Left ventricle myocardium inferior (tissue), 1 donor: ENCODE results near the gene FOXJ3. TPM values are rescaled to one million over a fixed set of nuclear protein-coding genes. Genes with fewer than 3 reads are reported as not detected.

Experiments
- DNase-seq: peaks from one replicate; pipeline ENCODE4 v3.0.0-alpha.2; 2020
- H3K27ac ChIP-seq: fragments of 200-600 bp; replicated peaks from 2 replicates; pipeline ENCODE4 v1.8.0; 2021
- H3K27me3 ChIP-seq: fragments of 200-600 bp; 2 replicates; pipeline ENCODE4 v1.8.0; 2021; ENCODE audit warnings: low read depth
- H3K36me3 ChIP-seq: fragments of 200-600 bp; 2 replicates; pipeline ENCODE4 v1.8.0; 2021
- H3K4me1 ChIP-seq: fragments of 200-600 bp; 2 replicates; pipeline ENCODE4 v1.8.0; 2021
- H3K4me3 ChIP-seq: fragments of 200-600 bp; 2 replicates; pipeline ENCODE4 v1.8.0; 2021; ENCODE audit warnings: mild to moderate bottlenecking, moderate library complexity
- H3K9me3 ChIP-seq: fragments of 200-600 bp; replicated peaks from 2 replicates; pipeline ENCODE4 v1.8.0; 2021
- intact Hi-C: fragments of 100-400 bp; cut with micrococcal nuclease; formaldehyde crosslinking; loops from one replicate; pipeline ENCODE4 v1.11.0; 2022
- total RNA-seq: library from RNA; stranded (reverse); fragmentation: NEBNext Ultra II Directional; extraction: Animal tissue kit (Norgen Biotek cat#: 25700); gene quantifications from one replicate; pipeline ENCODE4 v1.2.1, GENCODE V29; 2021
- TF ChIP-seq, protein P1 (sequence below): fragments of 200-600 bp; IDR thresholded peaks from 2 replicates; pipeline ENCODE4 v1.8.0; 2021; ENCODE audit warnings: antibody characterized with exemption, mild to moderate bottlenecking, borderline replicate concordance
- donor health status: DM: no; HTN: yes; CAD: no; lungs with severe emphysema.

Gene FOXJ3
- total RNA-seq, 1 donor from 2014 or later = 40.7 TPM

- TF ChIP-seq, protein P1, sequence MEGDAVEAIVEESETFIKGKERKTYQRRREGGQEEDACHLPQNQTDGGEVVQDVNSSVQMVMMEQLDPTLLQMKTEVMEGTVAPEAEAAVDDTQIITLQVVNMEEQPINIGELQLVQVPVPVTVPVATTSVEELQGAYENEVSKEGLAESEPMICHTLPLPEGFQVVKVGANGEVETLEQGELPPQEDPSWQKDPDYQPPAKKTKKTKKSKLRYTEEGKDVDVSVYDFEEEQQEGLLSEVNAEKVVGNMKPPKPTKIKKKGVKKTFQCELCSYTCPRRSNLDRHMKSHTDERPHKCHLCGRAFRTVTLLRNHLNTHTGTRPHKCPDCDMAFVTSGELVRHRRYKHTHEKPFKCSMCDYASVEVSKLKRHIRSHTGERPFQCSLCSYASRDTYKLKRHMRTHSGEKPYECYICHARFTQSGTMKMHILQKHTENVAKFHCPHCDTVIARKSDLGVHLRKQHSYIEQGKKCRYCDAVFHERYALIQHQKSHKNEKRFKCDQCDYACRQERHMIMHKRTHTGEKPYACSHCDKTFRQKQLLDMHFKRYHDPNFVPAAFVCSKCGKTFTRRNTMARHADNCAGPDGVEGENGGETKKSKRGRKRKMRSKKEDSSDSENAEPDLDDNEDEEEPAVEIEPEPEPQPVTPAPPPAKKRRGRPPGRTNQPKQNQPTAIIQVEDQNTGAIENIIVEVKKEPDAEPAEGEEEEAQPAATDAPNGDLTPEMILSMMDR = no peak
- intact Hi-C loops = no loop called here
- H3K4me1 ChIP-seq = no peaks in the 10 kb centered on the region
- no peak overlapping the region for H3K27ac ChIP-seq
- H3K27me3 ChIP-seq = peaks cover 32% of the 10 kb centered on the region
- H3K9me3 ChIP-seq = no peaks in the 10 kb centered on the region
- no peak for DNase-seq
- H3K4me3 ChIP-seq = no peak overlapping the region
- H3K36me3 ChIP-seq = no peaks in the 10 kb centered on the region
Observed at GRCh38 chr1:42370876-42371549, 36.0 kb upstream of the FOXJ3 start.

GRCh38 chr1:42369471-42369870 lies 34.4 kb upstream of the FOXJ3 start:
- TF ChIP-seq, protein P1 = no peak
- no peak for DNase-seq
- Histone ChIP-seq H3K4me1 (no peaks in the 10 kb centered on the region), H3K9me3 (no peaks in the 10 kb centered on the region), H3K27me3 (peaks cover 28% of the 10 kb centered on the region), H3K4me3 (no peak overlapping the region), H3K27ac (no peak overlapping the region), H3K36me3 (no peaks in the 10 kb centered on the region)
- intact Hi-C loops = no loop called here

GRCh38 chr1:42368096-42368795 lies 33.2 kb upstream of the FOXJ3 start:
- DNase-seq = no peak
- Histone ChIP-seq H3K27me3 (peaks cover 25% of the 10 kb centered on the region), H3K27ac (no peak overlapping the region), H3K4me3 (no peak overlapping the region), H3K9me3 (no peaks in the 10 kb centered on the region), H3K4me1 (no peaks in the 10 kb centered on the region), H3K36me3 (no peaks in the 10 kb centered on the region)
- TF ChIP-seq, protein P1 = no peak
- intact Hi-C loops = no loop called here

DNA sequence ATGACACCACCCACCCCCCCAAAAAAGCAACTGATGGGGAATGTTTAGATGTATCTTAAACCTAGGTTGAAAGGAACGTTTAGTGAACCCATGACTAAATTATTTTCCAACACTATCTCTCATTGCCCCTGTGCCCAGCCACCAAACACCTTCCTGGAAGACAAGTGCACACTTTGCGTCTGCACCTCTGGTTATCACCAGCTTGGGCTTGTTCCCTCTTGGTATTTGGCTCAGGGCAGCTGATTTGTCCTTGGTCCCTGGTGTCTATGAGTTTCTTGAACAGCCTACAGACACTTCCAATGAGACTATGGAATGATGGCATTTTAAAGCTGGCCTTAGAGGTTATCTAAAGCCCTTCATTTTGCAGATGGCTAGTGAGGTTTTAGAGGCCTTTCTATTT lies 30.1 kb upstream of the FOXJ3 start:
- no peak for DNase-seq
- Histone ChIP-seq H3K4me1 (no peaks in the 10 kb centered on the region), H3K36me3 (no peaks in the 10 kb centered on the region), H3K27ac (no peak overlapping the region), H3K9me3 (no peaks in the 10 kb centered on the region), H3K27me3 (peaks cover 27% of the 10 kb centered on the region), H3K4me3 (no peak overlapping the region)
- intact Hi-C loops = no loop called here
- TF ChIP-seq, protein P1 = no peak

DNA sequence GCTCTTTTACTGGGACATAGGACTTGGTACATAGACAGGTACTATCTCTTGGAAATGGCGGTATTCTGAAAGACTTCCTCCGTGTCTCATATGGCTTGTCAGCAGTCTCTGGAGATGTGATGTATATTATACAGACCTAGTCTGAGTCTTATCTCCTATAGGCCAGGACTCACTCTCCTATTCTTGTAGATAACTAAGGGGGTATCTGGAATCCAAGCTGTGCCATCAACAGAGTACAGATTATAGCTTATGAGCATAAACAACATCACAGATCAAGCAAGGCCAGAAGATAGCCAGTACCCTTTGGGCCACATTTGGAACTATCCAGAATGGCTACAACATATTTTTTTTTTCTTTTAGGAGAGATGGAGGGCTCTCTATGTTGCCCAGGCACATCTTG lies 29.5 kb upstream of the FOXJ3 start:
- intact Hi-C loops = no loop called here
- H3K4me1 ChIP-seq = no peaks in the 10 kb centered on the region
- H3K36me3 ChIP-seq = no peaks in the 10 kb centered on the region
- H3K27ac ChIP-seq = no peak overlapping the region
- H3K27me3 ChIP-seq = peaks cover 26% of the 10 kb centered on the region
- no peaks in the 10 kb centered on the region for H3K9me3 ChIP-seq
- no peak for DNase-seq
- no peak overlapping the region for H3K4me3 ChIP-seq
- TF ChIP-seq, protein P1 = no peak
